SH-SY5Y (cell line): ENCODE measurements around the gene NF1.

Source experiments
- GATA2 ChIP-seq: IDR thresholded peaks from 2 replicates; pipeline ENCODE4 v1.6.1; 2011; ENCODE audit warnings: mild to moderate bottlenecking, low read depth, low read length
- GATA3 ChIP-seq: IDR thresholded peaks from 2 replicates; pipeline ENCODE4 v1.6.1; 2011; ENCODE audit warnings: low read depth, mild to moderate bottlenecking, low read length, moderate library complexity

Gene NF1

GRCh38 chr17:31236712-31237111, 141.9 kb downstream of the NF1 start:
- TF ChIP-seq GATA2 (no peak), GATA3 (no peak)

- TF ChIP-seq GATA3, result no peak
- TF ChIP-seq GATA2, result no peak
These were observed 146.3 kb downstream of the NF1 start for GRCh38 chr17:31241116-31241515.

GRCh38 chr17:31248986-31249834, 154.4 kb downstream of the NF1 start:
- no peak for TF ChIP-seq GATA2
- TF ChIP-seq GATA3, result no peak

GRCh38 chr17:31249835-31250141, 155.0 kb downstream of the NF1 start:
- TF ChIP-seq GATA2 (no peak), GATA3 (no peak)

GRCh38 chr17:31250229-31250628, 155.5 kb downstream of the NF1 start:
- no peak for TF ChIP-seq GATA3
- TF ChIP-seq GATA2, result no peak

GRCh38 chr17:31251105-31251969, 156.6 kb downstream of the NF1 start:
- TF ChIP-seq GATA2 (no peak), GATA3 (no peak)

- no peak for TF ChIP-seq GATA2
- TF ChIP-seq GATA3, result no peak
These were observed 157.2 kb downstream of the NF1 start for GRCh38 chr17:31251970-31252328.

- TF ChIP-seq GATA3 (no peak), GATA2 (no peak)
These were observed 158.0 kb downstream of the NF1 start for GRCh38 chr17:31252741-31253140.

GRCh38 chr17:31254654-31255053, 159.9 kb downstream of the NF1 start:
- TF ChIP-seq GATA2 (no peak), GATA3 (no peak)

GRCh38 chr17:31256936-31257335, 162.2 kb downstream of the NF1 start:
- TF ChIP-seq GATA2, result no peak
- TF ChIP-seq GATA3, result no peak

GRCh38 chr17:31260151-31260550, 165.4 kb downstream of the NF1 start:
- TF ChIP-seq GATA3 (no peak), GATA2 (no peak)

- TF ChIP-seq GATA3 (no peak), GATA2 (no peak)
These were observed 166.8 kb downstream of the NF1 start for GRCh38 chr17:31261601-31262000.

GRCh38 chr17:31266042-31266441, 171.3 kb downstream of the NF1 start:
- no peak for TF ChIP-seq GATA3
- no peak for TF ChIP-seq GATA2

- TF ChIP-seq GATA2 (no peak), GATA3 (no peak)
These were observed 174.3 kb downstream of the NF1 start for GRCh38 chr17:31269036-31269577.
